CD8-positive, alpha-beta memory T cell (primary cell): ENCODE data around the gene SCFD2. TPM values are rescaled to one million over a fixed set of nuclear protein-coding genes. Genes with fewer than 3 reads are reported as not detected.

Experiments used
- CTCF ChIA-PET: fragments of 350-600 bp; sonication (Branson Sonifier 250); formaldehyde crosslinking; loops from one replicate; lab custom pipeline; 2021; ENCODE audit warnings: antibody characterized with exemption; lab: Charles Lee
- POLR2A ChIA-PET: fragments of 350-600 bp; sonication (Branson Sonifier 250); formaldehyde crosslinking; loops from one replicate; lab custom pipeline; 2021; ENCODE audit warnings: antibody characterized with exemption; lab: Charles Lee
- DNase-seq, 5 donors: peaks; one replicate each; pipeline versions ENCODE4 v3.0.0 to v3.0.0-alpha.2; 2020 to 2022; ENCODE audit warnings: mixed read lengths in 1 of 5
- H3K27ac ChIP-seq: one replicate; pipeline ENCODE4 v1.7.0; 2013; ENCODE audit warnings: low read depth, mild to moderate bottlenecking, low read length, moderate library complexity
- H3K27me3 ChIP-seq: 2 replicates; pipeline ENCODE4 v1.7.0; 2013; ENCODE audit warnings: low read length, mild to moderate bottlenecking; ENCODE audit not compliant: insufficient read depth, poor library complexity, severe bottlenecking
- H3K36me3 ChIP-seq: 2 replicates; pipeline ENCODE4 v1.7.0; 2013; ENCODE audit warnings: mild to moderate bottlenecking, low read length, moderate library complexity; ENCODE audit not compliant: insufficient read depth
- H3K4me1 ChIP-seq: 2 replicates; pipeline ENCODE4 v1.7.0; 2013; ENCODE audit warnings: mild to moderate bottlenecking, low read length, moderate library complexity; ENCODE audit not compliant: insufficient read depth
- H3K4me3 ChIP-seq: 2 replicates; pipeline ENCODE4 v1.7.0; 2013; ENCODE audit warnings: mild to moderate bottlenecking, low read length
- H3K9me3 ChIP-seq: 2 replicates; pipeline ENCODE4 v1.7.0; 2013; ENCODE audit warnings: mild to moderate bottlenecking, low read length
- H3K27ac Mint-ChIP-seq, 8 donors: one replicate each; pipeline ENCODE4 v1.8.0; 2020 to 2021; ENCODE audit warnings: mixed read lengths in 8 of 8, mild to moderate bottlenecking in 6 of 8, inconsistent platforms in 3 of 8, moderate library complexity in 3 of 8
- H3K27me3 Mint-ChIP-seq, 2 donors: one replicate each; pipeline ENCODE4 v1.8.0; 2020 to 2021; ENCODE audit warnings: mixed read lengths in 2 of 2, mild to moderate bottlenecking in 1 of 2, moderate library complexity in 1 of 2
- H3K36me3 Mint-ChIP-seq, 3 donors: one replicate each; pipeline ENCODE4 v1.8.0; 2020 to 2021; ENCODE audit warnings: mixed read lengths in 3 of 3, inconsistent platforms in 1 of 3, mild to moderate bottlenecking in 1 of 3
- H3K4me1 Mint-ChIP-seq, 3 donors: one replicate each; pipeline ENCODE4 v1.8.0; 2020 to 2021; ENCODE audit warnings: mixed read lengths in 3 of 3, inconsistent platforms in 1 of 3, mild to moderate bottlenecking in 1 of 3
- H3K4me3 Mint-ChIP-seq, 7 donors: one replicate each; pipeline ENCODE4 v1.8.0; 2020 to 2021; ENCODE audit warnings: mixed read lengths in 7 of 7, mild to moderate bottlenecking in 6 of 7, moderate library complexity in 4 of 7, inconsistent platforms in 2 of 7
- H3K9me3 Mint-ChIP-seq, 5 donors: one replicate each; pipeline ENCODE4 v1.8.0; 2020 to 2022; ENCODE audit warnings: mixed read lengths in 5 of 5, mild to moderate bottlenecking in 3 of 5, moderate library complexity in 2 of 5, inconsistent platforms in 1 of 5
- polyA plus RNA-seq: library from polyadenylated mRNA; unstranded; fragments of 300-500 nt; fragmentation: Illumina TruSeq; gene quantifications from one replicate; pipeline ENCODE4 v1.2.3, GENCODE V29; 2021
- total RNA-seq, 2 experiments: library from RNA; stranded (reverse); gene quantifications; one replicate each; pipeline ENCODE4 v1.2.3, GENCODE V29; 2021

Gene SCFD2
- total and polyA plus RNA-seq, 3 experiments from 2014 or later: 18.1 to 29.1 (median 25.7) TPM

GRCh38 chr4:53161787-53162433 is 204.0 kb downstream of the SCFD2 start:
- H3K4me1 Mint-ChIP-seq: no peaks in the 10 kb centered on the region
- Histone ChIP-seq H3K9me3 (no peaks in the 10 kb centered on the region), H3K36me3 (no peaks in the 10 kb centered on the region), H3K27ac (no peak overlapping the region), H3K4me3 (no peak overlapping the region), H3K4me1 (no peaks in the 10 kb centered on the region), H3K27me3 (no peaks in the 10 kb centered on the region)
- no peak overlapping the region for H3K4me3 Mint-ChIP-seq
- H3K27ac Mint-ChIP-seq: no peak overlapping the region
- DNase-seq: no peak
- ChIA-PET CTCF (no interaction called here), POLR2A (no interaction called here)
- H3K9me3 Mint-ChIP-seq: peaks cover 0 to 8% (median 1%) of the 10 kb centered on the region in 5 donors
- H3K27me3 Mint-ChIP-seq: no peaks in the 10 kb centered on the region
- peaks cover 8 to 39% (median 9%) of the 10 kb centered on the region in 3 donors for H3K36me3 Mint-ChIP-seq

- peaks cover 7 to 35% (median 9%) of the 10 kb centered on the region in 3 donors for H3K36me3 Mint-ChIP-seq
- Histone ChIP-seq H3K4me1 (no peaks in the 10 kb centered on the region), H3K9me3 (no peaks in the 10 kb centered on the region), H3K27ac (no peak overlapping the region), H3K27me3 (no peaks in the 10 kb centered on the region), H3K4me3 (no peak overlapping the region), H3K36me3 (no peaks in the 10 kb centered on the region)
- ChIA-PET POLR2A (no interaction called here), CTCF (no interaction called here)
- H3K4me1 Mint-ChIP-seq: no peaks in the 10 kb centered on the region
- no peaks in the 10 kb centered on the region for H3K27me3 Mint-ChIP-seq
- no peak overlapping the region for H3K27ac Mint-ChIP-seq
- no peak overlapping the region for H3K4me3 Mint-ChIP-seq
- peaks cover 0 to 5% (median 0%) of the 10 kb centered on the region in 5 donors for H3K9me3 Mint-ChIP-seq
- no peak for DNase-seq
Measured at GRCh38 chr4:53161051-53161786, 204.6 kb downstream of the SCFD2 start.

DNA sequence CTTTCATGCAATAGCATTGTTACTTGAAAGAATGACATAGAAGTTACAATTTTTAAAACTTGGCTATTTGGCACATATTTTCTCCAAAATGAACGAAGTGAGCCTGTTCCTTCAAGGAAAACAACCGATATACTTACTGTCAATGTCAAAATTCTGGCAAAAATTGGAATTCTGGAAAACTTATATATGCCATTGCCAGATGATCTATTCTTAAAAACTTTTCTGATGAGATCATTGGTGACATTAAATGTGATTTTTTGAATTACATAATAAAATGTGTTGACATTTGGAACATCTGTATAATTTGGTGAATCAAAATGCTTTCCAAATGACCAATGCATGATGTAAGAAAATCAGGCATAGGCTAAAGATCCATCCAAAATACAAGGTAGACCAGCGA is 209.0 kb downstream of the SCFD2 start:
- H3K27ac ChIP-seq: no peak overlapping the region
- no peaks in the 10 kb centered on the region for H3K4me1 ChIP-seq
- ChIA-PET CTCF (no interaction called here), POLR2A (no interaction called here)
- peaks cover 0 to 2% (median 2%) of the 10 kb centered on the region in 3 donors for H3K4me1 Mint-ChIP-seq
- H3K36me3 ChIP-seq: no peaks in the 10 kb centered on the region
- H3K27me3 Mint-ChIP-seq: no peaks in the 10 kb centered on the region
- no peak overlapping the region for H3K4me3 Mint-ChIP-seq
- H3K9me3 ChIP-seq: no peaks in the 10 kb centered on the region
- DNase-seq: no peak
- H3K27me3 ChIP-seq: no peaks in the 10 kb centered on the region
- peaks cover 17 to 39% (median 18%) of the 10 kb centered on the region in 3 donors for H3K36me3 Mint-ChIP-seq
- no peak overlapping the region for H3K4me3 ChIP-seq
- peaks cover 0 to 8% (median 0%) of the 10 kb centered on the region in 5 donors for H3K9me3 Mint-ChIP-seq
- no peak overlapping the region for H3K27ac Mint-ChIP-seq

- H3K36me3 Mint-ChIP-seq: peaks cover 15 to 34% (median 18%) of the 10 kb centered on the region in 3 donors
- POLR2A ChIA-PET: no interaction called here
Measured at GRCh38 chr4:53152467-53152866, 213.4 kb downstream of the SCFD2 start.

GRCh38 chr4:53151489-53151788 is 214.4 kb downstream of the SCFD2 start:
- CTCF ChIA-PET: no interaction called here
- H3K27ac ChIP-seq: no peak overlapping the region
- no peak overlapping the region for H3K4me3 ChIP-seq
- POLR2A ChIA-PET: no interaction called here
- no peaks in the 10 kb centered on the region for H3K36me3 ChIP-seq
- Mint-ChIP-seq H3K4me3 (no peak overlapping the region), H3K4me1 (peaks cover 0 to 4% (median 2%) of the 10 kb centered on the region in 3 donors), H3K36me3 (peaks cover 15 to 27% (median 18%) of the 10 kb centered on the region in 3 donors), H3K27ac (no peak overlapping the region), H3K9me3 (peaks cover 0 to 8% (median 0%) of the 10 kb centered on the region in 5 donors), H3K27me3 (no peaks in the 10 kb centered on the region)
- no peaks in the 10 kb centered on the region for H3K9me3 ChIP-seq
- no peaks in the 10 kb centered on the region for H3K4me1 ChIP-seq
- no peaks in the 10 kb centered on the region for H3K27me3 ChIP-seq
- DNase-seq: no peak

More at GRCh38 chr4:53152467-53152866, 213.4 kb downstream of the SCFD2 start:
- Histone ChIP-seq H3K36me3 (no peaks in the 10 kb centered on the region), H3K27ac (no peak overlapping the region), H3K4me1 (no peaks in the 10 kb centered on the region), H3K27me3 (no peaks in the 10 kb centered on the region), H3K9me3 (no peaks in the 10 kb centered on the region), H3K4me3 (no peak overlapping the region)
- H3K27ac Mint-ChIP-seq: no peak overlapping the region
- peaks cover 0 to 4% (median 2%) of the 10 kb centered on the region in 3 donors for H3K4me1 Mint-ChIP-seq
- peaks cover 0 to 8% (median 0%) of the 10 kb centered on the region in 5 donors for H3K9me3 Mint-ChIP-seq
- H3K27me3 Mint-ChIP-seq: no peaks in the 10 kb centered on the region
- H3K4me3 Mint-ChIP-seq: no peak overlapping the region
- CTCF ChIA-PET: no interaction called here
- DNase-seq: no peak

DNA sequence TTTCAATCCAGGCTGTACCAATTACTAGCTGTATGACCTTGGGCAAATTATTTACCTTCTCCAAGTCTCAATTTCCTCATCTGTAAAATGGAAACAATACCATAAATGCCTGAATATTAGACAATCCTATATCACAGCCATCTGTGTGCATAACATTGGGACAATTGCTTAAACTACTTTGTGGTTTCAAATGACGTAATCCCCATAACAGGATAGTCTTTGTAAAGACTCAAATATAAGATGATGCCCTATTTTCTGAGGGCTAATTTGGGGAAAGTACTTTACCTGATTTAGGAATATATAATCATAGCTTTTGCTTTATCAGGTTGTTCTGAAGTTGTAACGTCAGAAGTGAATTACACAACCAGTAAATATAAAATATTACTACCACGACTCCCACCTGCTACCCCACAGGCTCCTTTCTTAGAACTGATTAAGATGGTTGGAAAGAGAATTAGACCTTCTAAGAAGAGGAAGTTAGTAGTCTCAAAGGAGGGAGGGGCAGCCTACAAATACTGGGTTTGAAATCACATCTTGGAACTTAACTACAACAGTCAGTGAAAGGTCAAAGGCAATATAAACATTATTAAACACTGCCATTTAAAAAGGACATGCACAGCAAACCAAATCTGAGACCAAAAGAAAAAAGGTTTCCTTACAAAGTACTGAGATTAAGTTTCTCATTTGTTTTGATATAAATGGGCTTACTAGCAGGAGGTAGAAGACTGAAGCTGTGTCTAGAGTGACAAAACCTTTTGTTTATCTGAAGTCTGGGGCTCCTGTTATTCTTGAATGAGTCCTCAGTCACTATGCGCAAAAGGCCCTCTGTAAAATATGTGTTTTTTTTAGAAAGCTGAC is 215.0 kb downstream of the SCFD2 start:
- POLR2A ChIA-PET: no interaction called here
- no peak overlapping the region for H3K4me3 ChIP-seq

GRCh38 chr4:53147711-53148110 is 218.2 kb downstream of the SCFD2 start:
- peaks cover 17 to 24% (median 18%) of the 10 kb centered on the region in 3 donors for H3K36me3 Mint-ChIP-seq
- no peak overlapping the region for H3K27ac Mint-ChIP-seq
- H3K4me3 ChIP-seq: no peak overlapping the region
- H3K9me3 Mint-ChIP-seq: no peaks in the 10 kb centered on the region
- H3K27ac ChIP-seq: no peak overlapping the region
- peaks cover 0 to 4% (median 0%) of the 10 kb centered on the region in 3 donors for H3K4me1 Mint-ChIP-seq
- ChIA-PET POLR2A (no interaction called here), CTCF (no interaction called here)
- H3K27me3 ChIP-seq: no peaks in the 10 kb centered on the region
- no peaks in the 10 kb centered on the region for H3K27me3 Mint-ChIP-seq
- H3K4me3 Mint-ChIP-seq: no peak overlapping the region
- no peaks in the 10 kb centered on the region for H3K9me3 ChIP-seq
- H3K4me1 ChIP-seq: no peaks in the 10 kb centered on the region
- DNase-seq: no peak
- peaks cover 9% of the 10 kb centered on the region for H3K36me3 ChIP-seq

More for the DNA sequence above, 215.0 kb downstream of the SCFD2 start:
- H3K27me3 Mint-ChIP-seq: no peaks in the 10 kb centered on the region
- no peaks in the 10 kb centered on the region for H3K36me3 ChIP-seq
- H3K27ac Mint-ChIP-seq: no peak overlapping the region
- H3K36me3 Mint-ChIP-seq: peaks cover 16 to 27% (median 18%) of the 10 kb centered on the region in 3 donors
- no peak for DNase-seq
- peaks cover 0 to 8% (median 0%) of the 10 kb centered on the region in 5 donors for H3K9me3 Mint-ChIP-seq
- no peaks in the 10 kb centered on the region for H3K4me1 ChIP-seq
- peaks cover 0 to 4% (median 2%) of the 10 kb centered on the region in 3 donors for H3K4me1 Mint-ChIP-seq
- H3K4me3 Mint-ChIP-seq: no peak overlapping the region
- no peaks in the 10 kb centered on the region for H3K9me3 ChIP-seq
- no peaks in the 10 kb centered on the region for H3K27me3 ChIP-seq
- no peak overlapping the region for H3K27ac ChIP-seq
- CTCF ChIA-PET: no interaction called here
